Stimulated activated CD4-positive, alpha-beta T cell treated with anti-CD3 and anti-CD28 coated beads, Interleukin-15, amount 100 ng/mL, for 24 hours (primary cell): ENCODE results near the gene SPATA17.

Source experiments
- DNase-seq: peaks from one replicate; pipeline ENCODE4 v3.0.0-alpha.2; 2020

SPATA17 gene

GRCh38 chr1:217867446-217867995 lies 236.4 kb downstream of the SPATA17 start:
- no peak for DNase-seq

GRCh38 chr1:217871955-217872354 lies 240.8 kb downstream of the SPATA17 start:
- no peak for DNase-seq

- no peak for DNase-seq
Measured at GRCh38 chr1:217875229-217875628, 244.1 kb downstream of the SPATA17 start.

- DNase-seq = no peak
Measured at GRCh38 chr1:217876401-217876800, 245.3 kb downstream of the SPATA17 start.

GRCh38 chr1:217876896-217877295 lies 245.8 kb downstream of the SPATA17 start:
- no peak for DNase-seq

- DNase-seq = no peak
Measured at GRCh38 chr1:217881131-217881543, 250.0 kb downstream of the SPATA17 start.

GRCh38 chr1:217881607-217882332 lies 250.6 kb downstream of the SPATA17 start:
- DNase-seq = no peak

GRCh38 chr1:217885181-217885580 lies 254.0 kb downstream of the SPATA17 start:
- no peak for DNase-seq

GRCh38 chr1:217888328-217888727 lies 257.2 kb downstream of the SPATA17 start:
- no peak for DNase-seq

- no peak for DNase-seq
Measured at GRCh38 chr1:217889401-217889800, 258.3 kb downstream of the SPATA17 start.

GRCh38 chr1:217891966-217892365 lies 260.8 kb downstream of the SPATA17 start:
- DNase-seq = no peak

GRCh38 chr1:217892750-217893149 lies 261.6 kb downstream of the SPATA17 start:
- DNase-seq = no peak

GRCh38 chr1:217895841-217896240 lies 264.7 kb downstream of the SPATA17 start:
- no peak for DNase-seq

- no peak for DNase-seq
Measured at GRCh38 chr1:217896490-217896889, 265.3 kb downstream of the SPATA17 start.

GRCh38 chr1:217897100-217897499 lies 266.0 kb downstream of the SPATA17 start:
- no peak for DNase-seq

GRCh38 chr1:217899614-217900013 lies 268.5 kb downstream of the SPATA17 start:
- DNase-seq = no peak

- DNase-seq = no peak
Measured at GRCh38 chr1:217907504-217907903, 276.4 kb downstream of the SPATA17 start.

GRCh38 chr1:217910203-217910602 lies 279.1 kb downstream of the SPATA17 start:
- DNase-seq = no peak

GRCh38 chr1:217910791-217911320 lies 279.7 kb downstream of the SPATA17 start:
- DNase-seq = no peak

- DNase-seq = peak; percentile 3
Measured at GRCh38 chr1:217911908-217912307, 280.8 kb downstream of the SPATA17 start.

- DNase-seq = no peak
Measured at GRCh38 chr1:217917281-217917887, 286.2 kb downstream of the SPATA17 start.

- no peak for DNase-seq
Measured at GRCh38 chr1:217919683-217920388, 288.7 kb downstream of the SPATA17 start.
